AML-193 (cell line): ENCODE data around the gene GTF3C1.
"Not testable (repeated sequence)": the region's sequence is repeated elsewhere in the genome, so short reads cannot be mapped to it uniquely, and the experiment has no call there.

Experiments
- DNase-seq, 2 experiments: peaks; one replicate each; lab custom pipeline; 2025; lab: John Stamatoyannopoulos, UW

The GTF3C1 gene

GRCh38 chr16:27463741-27464591 lies 85.7 kb downstream of the GTF3C1 start:
- DNase-seq: no peak

- DNase-seq: no peak
Measured at GRCh38 chr16:27462846-27463682, 86.6 kb downstream of the GTF3C1 start.

- DNase-seq: no peak
Measured at GRCh38 chr16:27462200-27462845, 87.4 kb downstream of the GTF3C1 start.

GRCh38 chr16:27461483-27462171 lies 88.1 kb downstream of the GTF3C1 start:
- DNase-seq: no peak

- DNase-seq: no peak
Measured at GRCh38 chr16:27460663-27461482, 88.8 kb downstream of the GTF3C1 start.

GRCh38 chr16:27460213-27460612 lies 89.5 kb downstream of the GTF3C1 start:
- DNase-seq: no peak

GRCh38 chr16:27458987-27459688 lies 90.6 kb downstream of the GTF3C1 start:
- DNase-seq: no peak

GRCh38 chr16:27458258-27458657 lies 91.5 kb downstream of the GTF3C1 start:
- no peak for DNase-seq

- DNase-seq: not testable (repeated sequence)
Measured at GRCh38 chr16:27457605-27457900, 92.2 kb downstream of the GTF3C1 start.

GRCh38 chr16:27455700-27456099 lies 94.0 kb downstream of the GTF3C1 start:
- no peak for DNase-seq

- no peak for DNase-seq
Measured at GRCh38 chr16:27453494-27453825, 96.3 kb downstream of the GTF3C1 start.

GRCh38 chr16:27452569-27453493 lies 96.9 kb downstream of the GTF3C1 start:
- no peak for DNase-seq

GRCh38 chr16:27450196-27450549 lies 99.5 kb downstream of the GTF3C1 start:
- no peak for DNase-seq

GRCh38 chr16:27449434-27450195 lies 100.1 kb downstream of the GTF3C1 start:
- no peak for DNase-seq

GRCh38 chr16:27448532-27449433 lies 100.9 kb downstream of the GTF3C1 start:
- DNase-seq: no peak

- no peak for DNase-seq
Measured at GRCh38 chr16:27447301-27447700, 102.4 kb downstream of the GTF3C1 start.

GRCh38 chr16:27446721-27447120 lies 103.0 kb downstream of the GTF3C1 start:
- DNase-seq: no peak
